ENCODE measurements around the gene EPHB1. TPM values are rescaled to one million over a fixed set of nuclear protein-coding genes. Genes with fewer than 3 reads are reported as not detected.

The EPHB1 gene
- total RNA-seq, 1 experiment from 2014 or later: 7.0 TPM

DNA sequence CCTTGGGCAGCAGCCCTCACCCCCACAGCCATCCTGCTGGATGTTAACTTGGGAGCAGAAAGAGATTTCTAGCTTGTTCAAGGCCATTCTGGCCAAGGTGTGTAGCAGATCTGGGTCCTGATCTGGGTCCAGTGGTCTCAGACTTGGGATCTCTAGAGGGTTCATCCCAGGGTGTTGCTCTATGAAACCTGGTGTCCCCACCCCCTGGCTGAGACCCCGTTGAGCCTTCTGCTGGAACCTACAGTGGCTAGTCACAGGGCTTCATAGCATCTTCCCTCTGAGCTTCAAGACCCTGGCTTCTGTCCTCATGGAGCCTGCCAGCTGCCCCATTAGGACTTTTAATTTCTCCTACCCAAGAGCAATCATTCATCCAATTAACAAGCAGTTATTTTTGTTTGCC lies 64.3 kb downstream of the EPHB1 start (continued):
- no peak for TF ChIP-seq HMGA2 (CRISPR knock-in tag; IDR thresholded peaks at IDR 0.05)

DNA sequence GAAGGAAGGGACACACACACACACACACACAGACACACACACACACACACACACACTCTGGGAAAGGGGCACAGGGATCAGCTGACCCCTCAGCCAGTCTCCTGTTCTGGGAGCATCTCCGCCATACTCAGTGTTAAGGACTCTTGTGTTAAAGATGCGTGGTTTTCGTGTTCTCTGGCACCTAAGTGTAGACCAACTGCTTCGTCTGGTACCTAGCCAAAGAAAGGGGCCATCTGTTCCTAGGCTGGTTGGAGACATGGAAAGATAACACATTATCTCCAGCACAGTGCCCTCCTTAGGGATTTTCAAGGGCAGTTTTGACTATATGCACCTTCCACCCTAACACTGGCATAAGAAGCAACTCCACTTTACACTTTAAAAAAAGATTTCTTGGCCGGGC lies 65.1 kb downstream of the EPHB1 start:
- no peaks in the 10 kb centered on the region for H3K36me3 Mint-ChIP-seq
- no peak overlapping the region for H3K27ac Mint-ChIP-seq
- 0 out of 2 replicates have a peak, but pooled peaks cover 7% of the 10 kb centered on the region for H3K4me1 Mint-ChIP-seq
- H3K9me3 Mint-ChIP-seq: no peaks in the 10 kb centered on the region
- ChIA-PET CTCF (interaction anchor here (1.1 to 1.2 kb wide), 2 partner anchors 21 to 65 kb away, joined by 4 to 7 read pairs; partner anchors contain the start of gene EPHB1), POLR2A (no interaction called here)
- H3K27me3 Mint-ChIP-seq (ENCODE audit: low read depth): no peaks in the 10 kb centered on the region
- H3K4me3 Mint-ChIP-seq: no peak overlapping the region
- DNase-seq (ENCODE audit: low spot score): no peak
- no peak for ATAC-seq
- TF ChIP-seq ZNF671 (CRISPR knock-in tag; IDR thresholded peaks at IDR 0.05) (no peak), MXD4 (CRISPR knock-in tag; IDR thresholded peaks at IDR 0.05; ENCODE audit: borderline replicate concordance) (no peak), SMAD3 (CRISPR knock-in tag; IDR thresholded peaks at IDR 0.05; ENCODE audit: borderline replicate concordance) (no peak), IRF2 (CRISPR knock-in tag; IDR thresholded peaks at IDR 0.05; ENCODE audit: borderline replicate concordance, low read depth) (no peak), NFATC4 (CRISPR knock-in tag; IDR thresholded peaks at IDR 0.05) (no peak), NR2C2 (CRISPR knock-in tag; IDR thresholded peaks at IDR 0.05) (no peak), JAZF1 (CRISPR knock-in tag; IDR thresholded peaks at IDR 0.05) (no peak)
- TF ChIP-seq, protein P1, sequence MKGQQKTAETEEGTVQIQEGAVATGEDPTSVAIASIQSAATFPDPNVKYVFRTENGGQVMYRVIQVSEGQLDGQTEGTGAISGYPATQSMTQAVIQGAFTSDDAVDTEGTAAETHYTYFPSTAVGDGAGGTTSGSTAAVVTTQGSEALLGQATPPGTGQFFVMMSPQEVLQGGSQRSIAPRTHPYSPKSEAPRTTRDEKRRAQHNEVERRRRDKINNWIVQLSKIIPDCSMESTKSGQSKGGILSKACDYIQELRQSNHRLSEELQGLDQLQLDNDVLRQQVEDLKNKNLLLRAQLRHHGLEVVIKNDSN (CRISPR knock-in tag; IDR thresholded peaks at IDR 0.05): no peak
- TF ChIP-seq, protein P2, sequence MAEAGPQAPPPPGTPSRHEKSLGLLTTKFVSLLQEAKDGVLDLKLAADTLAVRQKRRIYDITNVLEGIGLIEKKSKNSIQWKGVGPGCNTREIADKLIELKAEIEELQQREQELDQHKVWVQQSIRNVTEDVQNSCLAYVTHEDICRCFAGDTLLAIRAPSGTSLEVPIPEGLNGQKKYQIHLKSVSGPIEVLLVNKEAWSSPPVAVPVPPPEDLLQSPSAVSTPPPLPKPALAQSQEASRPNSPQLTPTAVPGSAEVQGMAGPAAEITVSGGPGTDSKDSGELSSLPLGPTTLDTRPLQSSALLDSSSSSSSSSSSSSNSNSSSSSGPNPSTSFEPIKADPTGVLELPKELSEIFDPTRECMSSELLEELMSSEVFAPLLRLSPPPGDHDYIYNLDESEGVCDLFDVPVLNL (CRISPR knock-in tag; IDR thresholded peaks at IDR 0.05; ENCODE audit: borderline replicate concordance, low read depth): no peak

DNA sequence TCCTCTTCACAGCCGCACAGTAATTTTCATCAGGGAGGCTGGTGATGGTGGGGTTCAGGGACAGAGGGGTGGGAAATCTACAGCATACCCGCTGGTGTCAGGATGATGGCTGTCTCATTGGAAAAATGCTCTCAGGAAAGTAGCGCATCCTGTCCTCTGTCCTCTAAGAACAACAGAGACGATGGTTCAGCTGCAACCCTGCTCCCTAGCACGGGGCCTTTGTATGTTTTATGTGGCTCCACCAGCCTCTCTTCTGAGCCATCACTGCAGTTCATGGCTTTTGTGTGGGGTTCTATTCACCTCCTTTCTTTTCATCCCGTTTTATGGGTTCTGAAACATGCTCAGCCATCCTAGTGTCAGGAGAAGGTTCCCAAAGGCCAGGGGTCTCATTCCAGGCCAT lies 68.9 kb downstream of the EPHB1 start:
- Mint-ChIP-seq H3K4me3 (no peak overlapping the region), H3K27me3 (ENCODE audit: low read depth) (no peaks in the 10 kb centered on the region), H3K27ac (no peak overlapping the region), H3K36me3 (no peaks in the 10 kb centered on the region), H3K9me3 (no peaks in the 10 kb centered on the region), H3K4me1 (0 out of 2 replicates have a peak, but pooled peaks cover 7% of the 10 kb centered on the region)
- POLR2A ChIA-PET: interaction anchor here (0.6 kb wide), 1 partner anchor 423 kb away, joined by 3 read pairs; no protein-coding TSS in a partner anchor
- CTCF ChIA-PET: interaction anchor here (1.7 to 1.9 kb wide), 2 partner anchors 25 to 69 kb away, joined by 7 to 8 read pairs; partner anchors contain the start of gene EPHB1
- DNase-seq (ENCODE audit: low spot score) (no peak), ATAC-seq (no peak)
- TF ChIP-seq, protein P3, sequence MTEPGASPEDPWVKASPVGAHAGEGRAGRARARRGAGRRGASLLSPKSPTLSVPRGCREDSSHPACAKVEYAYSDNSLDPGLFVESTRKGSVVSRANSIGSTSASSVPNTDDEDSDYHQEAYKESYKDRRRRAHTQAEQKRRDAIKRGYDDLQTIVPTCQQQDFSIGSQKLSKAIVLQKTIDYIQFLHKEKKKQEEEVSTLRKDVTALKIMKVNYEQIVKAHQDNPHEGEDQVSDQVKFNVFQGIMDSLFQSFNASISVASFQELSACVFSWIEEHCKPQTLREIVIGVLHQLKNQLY (CRISPR knock-in tag; IDR thresholded peaks at IDR 0.05): no peak
- TF ChIP-seq NR2C2 (CRISPR knock-in tag; IDR thresholded peaks at IDR 0.05) (no peak), ZNF317 (CRISPR knock-in tag; IDR thresholded peaks at IDR 0.05; ENCODE audit: borderline replicate concordance, low read depth) (no peak), MYBL2 (CRISPR knock-in tag; IDR thresholded peaks at IDR 0.05) (no peak)
- TF ChIP-seq, protein P4, sequence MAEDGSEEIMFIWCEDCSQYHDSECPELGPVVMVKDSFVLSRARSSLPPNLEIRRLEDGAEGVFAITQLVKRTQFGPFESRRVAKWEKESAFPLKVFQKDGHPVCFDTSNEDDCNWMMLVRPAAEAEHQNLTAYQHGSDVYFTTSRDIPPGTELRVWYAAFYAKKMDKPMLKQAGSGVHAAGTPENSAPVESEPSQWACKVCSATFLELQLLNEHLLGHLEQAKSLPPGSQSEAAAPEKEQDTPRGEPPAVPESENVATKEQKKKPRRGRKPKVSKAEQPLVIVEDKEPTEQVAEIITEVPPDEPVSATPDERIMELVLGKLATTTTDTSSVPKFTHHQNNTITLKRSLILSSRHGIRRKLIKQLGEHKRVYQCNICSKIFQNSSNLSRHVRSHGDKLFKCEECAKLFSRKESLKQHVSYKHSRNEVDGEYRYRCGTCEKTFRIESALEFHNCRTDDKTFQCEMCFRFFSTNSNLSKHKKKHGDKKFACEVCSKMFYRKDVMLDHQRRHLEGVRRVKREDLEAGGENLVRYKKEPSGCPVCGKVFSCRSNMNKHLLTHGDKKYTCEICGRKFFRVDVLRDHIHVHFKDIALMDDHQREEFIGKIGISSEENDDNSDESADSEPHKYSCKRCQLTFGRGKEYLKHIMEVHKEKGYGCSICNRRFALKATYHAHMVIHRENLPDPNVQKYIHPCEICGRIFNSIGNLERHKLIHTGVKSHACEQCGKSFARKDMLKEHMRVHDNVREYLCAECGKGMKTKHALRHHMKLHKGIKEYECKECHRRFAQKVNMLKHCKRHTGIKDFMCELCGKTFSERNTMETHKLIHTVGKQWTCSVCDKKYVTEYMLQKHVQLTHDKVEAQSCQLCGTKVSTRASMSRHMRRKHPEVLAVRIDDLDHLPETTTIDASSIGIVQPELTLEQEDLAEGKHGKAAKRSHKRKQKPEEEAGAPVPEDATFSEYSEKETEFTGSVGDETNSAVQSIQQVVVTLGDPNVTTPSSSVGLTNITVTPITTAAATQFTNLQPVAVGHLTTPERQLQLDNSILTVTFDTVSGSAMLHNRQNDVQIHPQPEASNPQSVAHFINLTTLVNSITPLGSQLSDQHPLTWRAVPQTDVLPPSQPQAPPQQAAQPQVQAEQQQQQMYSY (CRISPR knock-in tag; IDR thresholded peaks at IDR 0.05): no peak
- TF ChIP-seq, protein P5, sequence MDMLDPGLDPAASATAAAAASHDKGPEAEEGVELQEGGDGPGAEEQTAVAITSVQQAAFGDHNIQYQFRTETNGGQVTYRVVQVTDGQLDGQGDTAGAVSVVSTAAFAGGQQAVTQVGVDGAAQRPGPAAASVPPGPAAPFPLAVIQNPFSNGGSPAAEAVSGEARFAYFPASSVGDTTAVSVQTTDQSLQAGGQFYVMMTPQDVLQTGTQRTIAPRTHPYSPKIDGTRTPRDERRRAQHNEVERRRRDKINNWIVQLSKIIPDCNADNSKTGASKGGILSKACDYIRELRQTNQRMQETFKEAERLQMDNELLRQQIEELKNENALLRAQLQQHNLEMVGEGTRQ (CRISPR knock-in tag; IDR thresholded peaks at IDR 0.05): no peak
- TF ChIP-seq, protein P6, sequence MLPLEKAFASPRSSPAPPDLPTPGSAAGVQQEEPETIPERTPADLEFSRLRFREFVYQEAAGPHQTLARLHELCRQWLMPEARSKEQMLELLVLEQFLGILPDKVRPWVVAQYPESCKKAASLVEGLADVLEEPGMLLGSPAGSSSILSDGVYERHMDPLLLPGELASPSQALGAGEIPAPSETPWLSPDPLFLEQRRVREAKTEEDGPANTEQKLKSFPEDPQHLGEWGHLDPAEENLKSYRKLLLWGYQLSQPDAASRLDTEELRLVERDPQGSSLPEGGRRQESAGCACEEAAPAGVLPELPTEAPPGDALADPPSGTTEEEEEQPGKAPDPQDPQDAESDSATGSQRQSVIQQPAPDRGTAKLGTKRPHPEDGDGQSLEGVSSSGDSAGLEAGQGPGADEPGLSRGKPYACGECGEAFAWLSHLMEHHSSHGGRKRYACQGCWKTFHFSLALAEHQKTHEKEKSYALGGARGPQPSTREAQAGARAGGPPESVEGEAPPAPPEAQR (CRISPR knock-in tag; IDR thresholded peaks at IDR 0.05): no peak
- TF ChIP-seq, protein P7, sequence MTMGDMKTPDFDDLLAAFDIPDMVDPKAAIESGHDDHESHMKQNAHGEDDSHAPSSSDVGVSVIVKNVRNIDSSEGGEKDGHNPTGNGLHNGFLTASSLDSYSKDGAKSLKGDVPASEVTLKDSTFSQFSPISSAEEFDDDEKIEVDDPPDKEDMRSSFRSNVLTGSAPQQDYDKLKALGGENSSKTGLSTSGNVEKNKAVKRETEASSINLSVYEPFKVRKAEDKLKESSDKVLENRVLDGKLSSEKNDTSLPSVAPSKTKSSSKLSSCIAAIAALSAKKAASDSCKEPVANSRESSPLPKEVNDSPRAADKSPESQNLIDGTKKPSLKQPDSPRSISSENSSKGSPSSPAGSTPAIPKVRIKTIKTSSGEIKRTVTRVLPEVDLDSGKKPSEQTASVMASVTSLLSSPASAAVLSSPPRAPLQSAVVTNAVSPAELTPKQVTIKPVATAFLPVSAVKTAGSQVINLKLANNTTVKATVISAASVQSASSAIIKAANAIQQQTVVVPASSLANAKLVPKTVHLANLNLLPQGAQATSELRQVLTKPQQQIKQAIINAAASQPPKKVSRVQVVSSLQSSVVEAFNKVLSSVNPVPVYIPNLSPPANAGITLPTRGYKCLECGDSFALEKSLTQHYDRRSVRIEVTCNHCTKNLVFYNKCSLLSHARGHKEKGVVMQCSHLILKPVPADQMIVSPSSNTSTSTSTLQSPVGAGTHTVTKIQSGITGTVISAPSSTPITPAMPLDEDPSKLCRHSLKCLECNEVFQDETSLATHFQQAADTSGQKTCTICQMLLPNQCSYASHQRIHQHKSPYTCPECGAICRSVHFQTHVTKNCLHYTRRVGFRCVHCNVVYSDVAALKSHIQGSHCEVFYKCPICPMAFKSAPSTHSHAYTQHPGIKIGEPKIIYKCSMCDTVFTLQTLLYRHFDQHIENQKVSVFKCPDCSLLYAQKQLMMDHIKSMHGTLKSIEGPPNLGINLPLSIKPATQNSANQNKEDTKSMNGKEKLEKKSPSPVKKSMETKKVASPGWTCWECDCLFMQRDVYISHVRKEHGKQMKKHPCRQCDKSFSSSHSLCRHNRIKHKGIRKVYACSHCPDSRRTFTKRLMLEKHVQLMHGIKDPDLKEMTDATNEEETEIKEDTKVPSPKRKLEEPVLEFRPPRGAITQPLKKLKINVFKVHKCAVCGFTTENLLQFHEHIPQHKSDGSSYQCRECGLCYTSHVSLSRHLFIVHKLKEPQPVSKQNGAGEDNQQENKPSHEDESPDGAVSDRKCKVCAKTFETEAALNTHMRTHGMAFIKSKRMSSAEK (CRISPR knock-in tag; IDR thresholded peaks at IDR 0.05; ENCODE audit: borderline replicate concordance): no peak
